Psoas muscle (tissue), 8 donors: Measurements from ENCODE around the gene MLEC. TPM values are rescaled to one million over a fixed set of nuclear protein-coding genes. Genes with fewer than 3 reads are reported as not detected.
A peak's percentile ranks its signal among the peaks of the same experiment; 100 is the strongest.

Experiments
- ATAC-seq, 4 donors: fragments of 200-7000 bp; cut with Tn5 transposase; one replicate each; pipeline ENCODE4 v1.9.1; 2020; ENCODE audit warnings: moderate library complexity in 3 of 4, mild to moderate bottlenecking in 2 of 4
- DNase-seq, 2 donors: peaks; one replicate each; pipeline ENCODE4 v3.0.0-alpha.2; 2020
- H3K27ac ChIP-seq: fragments of 200-600 bp; one replicate; pipeline ENCODE4 v1.8.0; 2022
- H3K27me3 ChIP-seq, 3 donors: fragments of 200-600 bp in 1 of 3; one replicate each; pipeline versions ENCODE4 v1.6.1 to v1.8.0; 2013 to 2022; ENCODE audit warnings: low read length in 2 of 3, mild to moderate bottlenecking in 2 of 3, moderate library complexity in 1 of 3; ENCODE audit not compliant: insufficient read depth in 3 of 3
- H3K36me3 ChIP-seq, 2 donors: fragments of 200-600 bp in 1 of 2; one replicate each; pipeline versions ENCODE4 v1.6.1 to v1.8.0; 2013 to 2022; ENCODE audit warnings: low read depth in 1 of 2, mild to moderate bottlenecking in 1 of 2, moderate library complexity in 1 of 2; ENCODE audit not compliant: insufficient read depth in 1 of 2
- H3K4me1 ChIP-seq: fragments of 200-600 bp; one replicate; pipeline ENCODE4 v1.8.0; 2022
- H3K4me3 ChIP-seq: fragments of 200-600 bp; one replicate; pipeline ENCODE4 v1.8.0; 2022; ENCODE audit warnings: mild to moderate bottlenecking
- H3K9me3 ChIP-seq: fragments of 200-600 bp; one replicate; pipeline ENCODE4 v1.8.0; 2022
- WGBS, 3 donors: extraction: QIAGEN DNeasy Blood & Tissue Kit; methylation state at CpG; one replicate each; pipeline versions ENCODE4 v1.1.6 to v1.1.7; 2013; 5-methylcytosine and 5-hydroxymethylcytosine counted together
- intact Hi-C, 2 donors: fragments of 100-400 bp; cut with DNase I; formaldehyde crosslinking; loops; one replicate each; pipeline versions ENCODE4 v1.11.0 to v1.14.2; 2022
- polyA plus RNA-seq, 3 donors: library from polyadenylated mRNA; stranded (reverse); fragments of 200-250 nt; gene quantifications; one replicate each; pipeline ENCODE4 v1.2.3, GENCODE V29; 2013
- total RNA-seq, 4 donors: library from RNA; stranded (reverse); fragmentation: NEBNext Ultra II Directional in 2 of 4; extraction: Animal tissue kit (Norgen Biotek cat#: 25700) in 2 of 4; gene quantifications; one replicate each; pipeline versions ENCODE4 v1.2.1 to v1.2.4, GENCODE V29; 2021 to 2023
- TF ChIP-seq, protein P1 (sequence below): fragments of 200-600 bp; IDR thresholded peaks from one replicate; pipeline ENCODE4 v1.8.0; 2022; ENCODE audit warnings: antibody characterized with exemption
- donor health status: healthy with polysubstance abuse.
- donor health status: DM: no; HTN: no; CAD: no; lungs with moderate emphysema.
- donor health status: Bipolar disorder and iron deficiency.
- donor health status: healthy.
- donor health status: DM: yes; HTN: yes; CAD: no.
- donor health status: DM: no; HTN: no; CAD: no.
- donor health status: DM: no; HTN: no; CAD: no.
- donor health status: DM: yes; HTN: yes; CAD: no.

The MLEC gene
- total and polyA plus RNA-seq, 7 donors, result 30.7 to 102 (median 60.1) TPM

GRCh38 chr12:120690978-120691377, 4.0 kb downstream of the MLEC start:
- H3K27ac ChIP-seq, result peak overlapping the region; percentile 60
- no peaks in the 10 kb centered on the region for H3K9me3 ChIP-seq
- H3K36me3 ChIP-seq, result peaks cover 0 to 23% of the 10 kb centered on the region in 2 donors
- ATAC-seq (no peak), DNase-seq (no peak)
- TF ChIP-seq, protein P1, sequence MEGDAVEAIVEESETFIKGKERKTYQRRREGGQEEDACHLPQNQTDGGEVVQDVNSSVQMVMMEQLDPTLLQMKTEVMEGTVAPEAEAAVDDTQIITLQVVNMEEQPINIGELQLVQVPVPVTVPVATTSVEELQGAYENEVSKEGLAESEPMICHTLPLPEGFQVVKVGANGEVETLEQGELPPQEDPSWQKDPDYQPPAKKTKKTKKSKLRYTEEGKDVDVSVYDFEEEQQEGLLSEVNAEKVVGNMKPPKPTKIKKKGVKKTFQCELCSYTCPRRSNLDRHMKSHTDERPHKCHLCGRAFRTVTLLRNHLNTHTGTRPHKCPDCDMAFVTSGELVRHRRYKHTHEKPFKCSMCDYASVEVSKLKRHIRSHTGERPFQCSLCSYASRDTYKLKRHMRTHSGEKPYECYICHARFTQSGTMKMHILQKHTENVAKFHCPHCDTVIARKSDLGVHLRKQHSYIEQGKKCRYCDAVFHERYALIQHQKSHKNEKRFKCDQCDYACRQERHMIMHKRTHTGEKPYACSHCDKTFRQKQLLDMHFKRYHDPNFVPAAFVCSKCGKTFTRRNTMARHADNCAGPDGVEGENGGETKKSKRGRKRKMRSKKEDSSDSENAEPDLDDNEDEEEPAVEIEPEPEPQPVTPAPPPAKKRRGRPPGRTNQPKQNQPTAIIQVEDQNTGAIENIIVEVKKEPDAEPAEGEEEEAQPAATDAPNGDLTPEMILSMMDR, result no peak
- 34 to 48% (median 36%) methylated on average over 3 of the region's 3 CpGs for WGBS, 3 donors
- peak overlapping the region; percentile 10 for H3K4me3 ChIP-seq
- H3K4me1 ChIP-seq, result peaks cover 66% of the 10 kb centered on the region
- no peaks in the 10 kb centered on the region for H3K27me3 ChIP-seq
- intact Hi-C loops, result no loop called here

- Histone ChIP-seq H3K36me3 (peaks cover 0 to 39% of the 10 kb centered on the region in 2 donors), H3K4me3 (no peak overlapping the region), H3K4me1 (peaks cover 79% of the 10 kb centered on the region), H3K27me3 (no peaks in the 10 kb centered on the region), H3K9me3 (no peaks in the 10 kb centered on the region), H3K27ac (peak overlapping the region; percentile 38)
- no peak for DNase-seq
- 25 to 41% (median 30%) methylated on average over 11 of the region's 11 CpGs for WGBS, 3 donors
- peak in 3 of 4 donors; percentile 62 to 66 (median 63) for ATAC-seq
- intact Hi-C loops, result loop anchor here in 1 of 2 donors (2.0 kb wide), 1 partner anchor 16 kb away; no protein-coding TSS in a partner anchor
- TF ChIP-seq, protein P1, result no peak
Observed at GRCh38 chr12:120692524-120693033, 5.6 kb downstream of the MLEC start.

GRCh38 chr12:120693848-120694247, 6.9 kb downstream of the MLEC start:
- intact Hi-C loops, result loop anchor here in 1 of 2 donors (2.0 kb wide), 1 partner anchor 15 kb away; no protein-coding TSS in a partner anchor
- Histone ChIP-seq H3K27ac (no peak overlapping the region), H3K27me3 (no peaks in the 10 kb centered on the region), H3K36me3 (peaks cover 0 to 51% of the 10 kb centered on the region in 2 donors), H3K4me1 (peaks cover 77% of the 10 kb centered on the region), H3K4me3 (no peak overlapping the region), H3K9me3 (no peaks in the 10 kb centered on the region)
- TF ChIP-seq, protein P1, result no peak
- WGBS, 3 donors, result 76 to 82% (median 82%) methylated on average over 4 of the region's 4 CpGs
- DNase-seq, result no peak
- ATAC-seq, result no peak

DNA sequence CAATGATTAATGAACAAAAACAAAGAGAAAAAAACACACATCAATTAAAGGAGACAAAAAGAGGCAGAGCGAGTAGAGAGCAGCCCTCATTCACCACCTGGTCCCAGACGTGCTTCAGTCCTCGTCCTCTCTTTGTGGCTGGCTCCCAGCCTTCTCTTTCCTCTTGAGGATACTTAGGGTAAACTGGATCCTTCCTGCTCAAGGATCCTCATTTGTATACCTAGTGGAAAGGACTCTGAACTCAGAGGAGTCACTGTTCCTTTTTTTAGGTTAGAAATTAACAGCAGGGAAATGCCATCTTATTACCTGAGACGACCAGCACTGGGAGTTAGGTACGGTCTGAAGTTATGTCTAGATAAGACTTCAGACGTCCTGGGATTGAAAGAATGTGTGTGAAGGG, 9.7 kb downstream of the MLEC start:
- Histone ChIP-seq H3K36me3 (peaks cover 0 to 78% of the 10 kb centered on the region in 2 donors), H3K4me1 (peaks cover 77% of the 10 kb centered on the region), H3K4me3 (no peak overlapping the region), H3K27me3 (no peaks in the 10 kb centered on the region), H3K27ac (peak overlapping the region; percentile 67), H3K9me3 (no peaks in the 10 kb centered on the region)
- TF ChIP-seq, protein P1, result no peak
- WGBS, 3 donors, result 44 to 79% (median 53%) methylated on average over 6 of the region's 6 CpGs
- ATAC-seq, result no peak
- no peak for DNase-seq
- intact Hi-C loops, result no loop called here

DNA sequence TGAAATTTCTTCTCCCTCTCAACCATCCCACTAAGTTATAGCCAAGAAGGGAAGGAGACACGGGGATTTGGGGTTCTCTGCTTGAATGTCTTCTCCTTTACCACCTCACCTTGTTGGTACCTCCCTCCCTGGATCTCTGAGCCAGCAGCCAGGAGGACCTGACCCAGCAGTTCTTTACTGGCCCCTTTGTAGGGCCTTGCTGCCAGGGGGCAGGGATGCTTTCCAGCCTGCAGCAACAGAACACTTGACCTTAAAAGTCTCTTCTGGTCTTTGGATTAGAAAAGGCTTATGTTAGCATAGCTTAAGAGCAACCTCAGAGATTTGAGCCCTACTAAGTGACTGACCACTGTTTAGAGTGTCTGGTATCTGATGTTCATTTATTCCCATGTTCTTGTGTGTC, 10.4 kb downstream of the MLEC start:
- no peak overlapping the region for H3K4me3 ChIP-seq
- H3K27me3 ChIP-seq, result no peaks in the 10 kb centered on the region
- peaks cover 0 to 85% of the 10 kb centered on the region in 2 donors for H3K36me3 ChIP-seq
- ATAC-seq (peak in 1 of 4 donors; percentile 19), DNase-seq (no peak)
- peaks cover 70% of the 10 kb centered on the region for H3K4me1 ChIP-seq
- WGBS, 3 donors, result 35 to 79% (median 65%) methylated on average over 1 of the region's 1 CpG
- TF ChIP-seq, protein P1, result no peak
- H3K27ac ChIP-seq, result peak overlapping the region; percentile 67
- H3K9me3 ChIP-seq, result no peaks in the 10 kb centered on the region
- intact Hi-C loops, result no loop called here
